ENCODE data around the gene UGCG. TPM values are rescaled to one million over a fixed set of nuclear protein-coding genes. Genes with fewer than 3 reads are reported as not detected.

UGCG gene
- total RNA-seq, 1 experiment from 2014 or later = 88.7 TPM

DNA sequence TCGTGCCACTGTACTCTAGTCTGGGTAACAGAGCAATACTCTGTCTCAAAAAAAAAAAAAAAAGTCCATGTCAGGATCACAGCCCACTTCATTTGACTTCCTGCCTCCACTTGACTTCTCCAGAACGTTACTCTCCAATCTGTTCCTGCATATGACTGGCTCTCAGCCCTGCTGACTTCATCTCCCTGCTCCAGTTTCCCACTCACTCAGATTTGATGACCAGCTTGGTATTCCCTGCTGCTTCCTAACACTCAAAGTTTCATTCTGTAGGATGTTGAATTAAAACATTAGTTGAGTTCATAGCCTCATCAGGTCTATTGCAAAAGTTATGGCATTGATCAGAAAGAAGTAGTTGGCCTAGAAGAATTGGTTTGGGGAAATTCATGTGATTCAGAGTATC lies 52.3 kb downstream of the UGCG start:
- no peaks in the 10 kb centered on the region for H3K27me3 ChIP-seq (ENCODE audit: insufficient read depth, low read depth)
- TF ChIP-seq EZH2 (IDR thresholded peaks at IDR 0.05; ENCODE audit: low read depth) = no peak
- TF ChIP-seq, protein P1, sequence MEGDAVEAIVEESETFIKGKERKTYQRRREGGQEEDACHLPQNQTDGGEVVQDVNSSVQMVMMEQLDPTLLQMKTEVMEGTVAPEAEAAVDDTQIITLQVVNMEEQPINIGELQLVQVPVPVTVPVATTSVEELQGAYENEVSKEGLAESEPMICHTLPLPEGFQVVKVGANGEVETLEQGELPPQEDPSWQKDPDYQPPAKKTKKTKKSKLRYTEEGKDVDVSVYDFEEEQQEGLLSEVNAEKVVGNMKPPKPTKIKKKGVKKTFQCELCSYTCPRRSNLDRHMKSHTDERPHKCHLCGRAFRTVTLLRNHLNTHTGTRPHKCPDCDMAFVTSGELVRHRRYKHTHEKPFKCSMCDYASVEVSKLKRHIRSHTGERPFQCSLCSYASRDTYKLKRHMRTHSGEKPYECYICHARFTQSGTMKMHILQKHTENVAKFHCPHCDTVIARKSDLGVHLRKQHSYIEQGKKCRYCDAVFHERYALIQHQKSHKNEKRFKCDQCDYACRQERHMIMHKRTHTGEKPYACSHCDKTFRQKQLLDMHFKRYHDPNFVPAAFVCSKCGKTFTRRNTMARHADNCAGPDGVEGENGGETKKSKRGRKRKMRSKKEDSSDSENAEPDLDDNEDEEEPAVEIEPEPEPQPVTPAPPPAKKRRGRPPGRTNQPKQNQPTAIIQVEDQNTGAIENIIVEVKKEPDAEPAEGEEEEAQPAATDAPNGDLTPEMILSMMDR (conservative IDR thresholded peaks at IDR 0.05) = no peak
- no peak for DNase-seq
- CTCF ChIA-PET = interaction anchor here (0.7 kb wide), 1 partner anchor 16 kb away, joined by 5 read pairs; no protein-coding TSS in a partner anchor
- no peaks in the 10 kb centered on the region; the same call in none of the 2 replicates for H3K4me1 ChIP-seq (replicated peaks; ENCODE audit: insufficient read depth)
- H3K27ac ChIP-seq = no peak overlapping the region
- no peaks in the 10 kb centered on the region for H3K36me3 ChIP-seq (ENCODE audit: low read depth)
- H3K9me3 ChIP-seq (ENCODE audit: insufficient read depth, low read depth) = no peaks in the 10 kb centered on the region
- H3K4me2 ChIP-seq = no peak overlapping the region
- no peak overlapping the region for H2AFZ ChIP-seq
- H3K79me2 ChIP-seq (ENCODE audit: low read depth) = no peaks in the 10 kb centered on the region
- 0 out of 2 replicates have a peak, but pooled peaks cover 3% of the 10 kb centered on the region for H3F3A ChIP-seq (ENCODE audit: insufficient read depth, low read depth)
- H3K9me2 ChIP-seq (ENCODE audit: insufficient read depth) = no peaks in the 10 kb centered on the region
- no peak overlapping the region for H3K4me3 ChIP-seq
- intact Hi-C loops (cut with micrococcal nuclease; ENCODE audit: unreplicated experiment) = no loop called here
- H4K20me1 ChIP-seq (ENCODE audit: insufficient read depth) = no peaks in the 10 kb centered on the region
- BruUV-seq (replicated peaks) = no TSS peak
- POLR2A ChIA-PET (ENCODE audit: unreplicated experiment) = no interaction called here

DNA sequence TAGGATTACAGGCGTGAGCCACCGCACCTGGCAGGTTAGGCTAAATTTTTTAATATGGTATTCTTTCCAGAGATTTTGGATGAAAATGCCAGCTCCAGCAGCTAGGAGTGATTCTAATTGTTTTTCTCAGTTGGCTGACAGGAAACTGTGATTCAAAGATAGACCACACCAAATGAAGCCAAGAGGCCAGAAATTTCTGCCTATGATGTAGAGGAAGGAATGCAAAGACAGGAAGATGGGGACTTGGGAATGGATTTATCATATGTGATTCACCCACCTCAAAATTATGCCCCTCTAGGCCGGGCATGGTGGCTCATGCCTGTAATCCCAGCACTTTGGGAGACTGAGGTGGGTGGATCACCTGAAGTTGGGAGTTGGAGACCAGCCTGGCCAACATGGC lies 53.3 kb downstream of the UGCG start:
- Histone ChIP-seq H3K9me3 (ENCODE audit: insufficient read depth, low read depth) (no peaks in the 10 kb centered on the region), H2AFZ (no peak overlapping the region), H3K4me3 (no peak overlapping the region), H3K4me1 (replicated peaks; ENCODE audit: insufficient read depth) (no peaks in the 10 kb centered on the region; the same call in 1 of the 2 replicates), H4K20me1 (ENCODE audit: insufficient read depth) (no peaks in the 10 kb centered on the region), H3F3A (ENCODE audit: insufficient read depth, low read depth) (no peaks in the 10 kb centered on the region), H3K9me2 (ENCODE audit: insufficient read depth) (no peaks in the 10 kb centered on the region), H3K27ac (no peak overlapping the region), H3K79me2 (ENCODE audit: low read depth) (no peaks in the 10 kb centered on the region), H3K4me2 (no peak overlapping the region), H3K36me3 (ENCODE audit: low read depth) (no peaks in the 10 kb centered on the region), H3K27me3 (ENCODE audit: insufficient read depth, low read depth) (no peaks in the 10 kb centered on the region)
- CTCF ChIA-PET = no interaction called here
- TF ChIP-seq, protein P1 (conservative IDR thresholded peaks at IDR 0.05) = no peak
- no peak for TF ChIP-seq EZH2 (IDR thresholded peaks at IDR 0.05; ENCODE audit: low read depth)
- intact Hi-C loops (cut with micrococcal nuclease; ENCODE audit: unreplicated experiment) = no loop called here
- POLR2A ChIA-PET (ENCODE audit: unreplicated experiment) = no interaction called here
- no TSS peak for BruUV-seq (replicated peaks)
- no peak for DNase-seq

DNA sequence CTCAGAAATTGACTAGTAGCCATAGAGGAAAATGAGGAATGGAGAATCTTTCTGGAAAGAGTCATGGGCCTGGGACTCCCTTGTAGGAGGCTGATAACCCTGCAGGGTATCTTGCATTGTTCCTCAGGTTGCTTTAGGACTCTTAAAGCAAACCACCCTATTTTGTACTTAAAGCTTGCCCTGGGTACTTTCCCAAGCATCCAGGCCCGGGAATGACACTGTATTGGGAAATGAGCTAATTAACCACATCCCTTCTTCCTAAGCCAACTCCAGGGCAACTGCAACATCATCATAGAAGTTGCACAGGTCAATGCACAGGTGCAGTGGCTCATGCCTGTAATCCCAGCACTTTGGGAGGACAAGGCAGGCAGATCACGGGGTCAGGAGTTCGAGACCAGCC lies 55.9 kb downstream of the UGCG start:
- ChIA-PET POLR2A (ENCODE audit: unreplicated experiment) (interaction anchor here (0.6 kb wide), 1 partner anchor 55 kb away, joined by 3 read pairs; no protein-coding TSS in a partner anchor), CTCF (no interaction called here)
- Histone ChIP-seq H2AFZ (no peak overlapping the region), H3K36me3 (ENCODE audit: low read depth) (no peaks in the 10 kb centered on the region), H3K9me2 (ENCODE audit: insufficient read depth) (no peaks in the 10 kb centered on the region), H3K4me1 (replicated peaks; ENCODE audit: insufficient read depth) (peaks cover 4% of the 10 kb centered on the region), H3K27ac (no peak overlapping the region), H3K9me3 (ENCODE audit: insufficient read depth, low read depth) (no peaks in the 10 kb centered on the region), H3F3A (ENCODE audit: insufficient read depth, low read depth) (peaks cover 4% of the 10 kb centered on the region), H3K4me3 (no peak overlapping the region), H3K27me3 (ENCODE audit: insufficient read depth, low read depth) (no peaks in the 10 kb centered on the region), H3K79me2 (ENCODE audit: low read depth) (no peaks in the 10 kb centered on the region), H4K20me1 (ENCODE audit: insufficient read depth) (no peaks in the 10 kb centered on the region), H3K4me2 (no peak overlapping the region)
- intact Hi-C loops (cut with micrococcal nuclease; ENCODE audit: unreplicated experiment) = no loop called here
- BruUV-seq (replicated peaks) = no TSS peak
- no peak for TF ChIP-seq EZH2 (IDR thresholded peaks at IDR 0.05; ENCODE audit: low read depth)
- TF ChIP-seq, protein P1 (conservative IDR thresholded peaks at IDR 0.05) = no peak
- DNase-seq = no peak

All from PC-9 (cell line).